ENCODE results near the gene SULT1A3. TPM values are rescaled to one million over a fixed set of nuclear protein-coding genes. Genes with fewer than 3 reads are reported as not detected.
"Not testable (repeated sequence)": the region's sequence is repeated elsewhere in the genome, so short reads cannot be mapped to it uniquely, and the experiment has no call there.

Gene SULT1A3
- total and polyA plus RNA-seq, 7 experiments from 2014 or later, result 0.51 to 34.8 (median 26.1) TPM

DNA sequence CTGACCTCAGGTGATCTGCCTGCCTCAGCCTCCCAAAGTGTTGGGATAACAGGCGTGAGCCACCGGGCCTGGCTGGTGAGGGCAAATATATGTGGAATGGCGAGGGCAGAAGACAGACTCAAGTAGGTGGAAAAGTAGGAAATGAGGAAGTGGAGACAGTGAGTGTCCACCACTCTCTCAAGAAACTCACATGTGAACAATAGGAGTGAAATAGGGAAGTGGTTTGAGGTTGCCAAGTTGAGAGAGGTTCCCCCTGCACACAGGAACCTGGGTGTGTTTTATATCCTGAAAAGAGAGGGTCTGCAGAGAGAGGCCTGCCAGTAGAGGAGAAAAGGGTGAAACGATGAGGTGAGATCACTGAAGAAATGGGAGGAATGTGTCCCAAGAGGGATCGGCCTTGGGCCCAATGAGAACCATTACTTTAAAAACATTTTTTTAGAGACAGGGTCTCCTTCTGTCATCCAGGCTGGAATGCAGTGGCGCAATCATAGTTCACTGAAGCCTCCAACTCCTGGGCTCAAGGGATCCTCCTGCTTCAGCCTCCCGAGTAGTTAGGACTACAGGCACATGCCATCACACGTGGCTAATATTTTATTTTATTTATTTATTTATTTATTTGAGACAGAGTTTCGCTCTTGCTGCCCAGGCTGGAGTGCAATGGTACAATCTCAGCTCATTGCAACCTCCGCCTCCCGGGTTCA, 32.7 kb upstream of the SULT1A3 start:
- ATAC-seq, result peak; percentile 86
- no peaks in the 10 kb centered on the region for H3K36me3 ChIP-seq (ENCODE audit: control insufficient read depth in 2 of 3, insufficient read depth in 3 of 3, low read length in 3 of 3)
- peaks cover 20 to 45% (median 37%) of the 10 kb centered on the region in 7 donors for H3K4me1 Mint-ChIP-seq
- H3K36me3 Mint-ChIP-seq, result peaks cover 0 to 4% (median 0%) of the 10 kb centered on the region in 5 donors
- peaks cover 0 to 2% (median 0%) of the 10 kb centered on the region in 11 donors for H3K9me3 Mint-ChIP-seq
- intact Hi-C loops (cut with micrococcal nuclease), result no loop called here
- peak in 1 of 9 donors; percentile 30 for DNase-seq
- ChIA-PET POLR2A (no interaction called here), CTCF (no interaction called here)
- H3K4me1 ChIP-seq (ENCODE audit: control insufficient read depth in 2 of 2, insufficient read depth in 2 of 2, low read length in 2 of 2), result no peaks in the 10 kb centered on the region
- H3K27me3 ChIP-seq (ENCODE audit: control insufficient read depth in 2 of 2, insufficient read depth in 2 of 2, low read length in 2 of 2), result no peaks in the 10 kb centered on the region
- no peaks in the 10 kb centered on the region for H3K9me3 ChIP-seq (ENCODE audit: control insufficient read depth in 2 of 3, low read length in 3 of 3)
- no peak overlapping the region for H3K4me3 ChIP-seq (ENCODE audit: low read length)
- no peak overlapping the region for H3K27ac ChIP-seq (ENCODE audit: low read depth, low read length)
- H3K4me3 Mint-ChIP-seq, result peak overlapping the region; percentile 43 to 84 (median 57)
- H3K27ac Mint-ChIP-seq, result peak overlapping the region in 8 of 9 donors; percentile 65 to 87 (median 76)
- H3K27me3 Mint-ChIP-seq, result no peaks in the 10 kb centered on the region

DNA sequence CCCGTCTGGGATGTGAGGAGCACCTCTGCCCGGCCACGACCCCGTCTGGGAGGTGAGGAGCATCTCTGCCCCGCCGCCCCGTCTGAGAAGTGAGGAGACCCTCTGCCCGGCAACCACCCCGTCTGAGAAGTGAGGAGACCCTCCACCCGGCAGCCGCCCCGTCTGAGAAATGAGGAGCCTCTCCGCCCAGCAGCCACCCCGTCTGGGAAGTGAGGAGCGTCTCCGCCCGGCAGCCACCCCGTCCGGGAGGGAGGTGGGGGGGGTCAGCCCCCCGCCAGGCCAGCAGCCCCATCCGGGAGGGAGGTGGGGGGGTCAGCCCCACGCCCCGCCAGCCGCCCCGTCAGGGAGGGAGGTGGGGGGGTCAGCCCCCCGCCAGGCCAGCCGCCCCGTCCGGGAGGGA, 30.3 kb upstream of the SULT1A3 start:
- peaks cover 20 to 33% (median 28%) of the 10 kb centered on the region in 7 donors for H3K4me1 Mint-ChIP-seq
- H3K27ac Mint-ChIP-seq; DNase-seq; H3K27me3 Mint-ChIP-seq; intact Hi-C loops (cut with micrococcal nuclease); ATAC-seq; H3K9me3 Mint-ChIP-seq; H3K27me3 ChIP-seq (ENCODE audit: control insufficient read depth in 2 of 2, insufficient read depth in 2 of 2, low read length in 2 of 2); CTCF ChIA-PET; H3K36me3 ChIP-seq (ENCODE audit: control insufficient read depth in 2 of 3, insufficient read depth in 3 of 3, low read length in 3 of 3); H3K4me3 ChIP-seq (ENCODE audit: low read length); POLR2A ChIA-PET; H3K4me3 Mint-ChIP-seq; H3K9me3 ChIP-seq (ENCODE audit: control insufficient read depth in 2 of 3, low read length in 3 of 3); H3K4me1 ChIP-seq (ENCODE audit: control insufficient read depth in 2 of 2, insufficient read depth in 2 of 2, low read length in 2 of 2); H3K36me3 Mint-ChIP-seq; H3K27ac ChIP-seq (ENCODE audit: low read depth, low read length): not testable (repeated sequence)

DNA sequence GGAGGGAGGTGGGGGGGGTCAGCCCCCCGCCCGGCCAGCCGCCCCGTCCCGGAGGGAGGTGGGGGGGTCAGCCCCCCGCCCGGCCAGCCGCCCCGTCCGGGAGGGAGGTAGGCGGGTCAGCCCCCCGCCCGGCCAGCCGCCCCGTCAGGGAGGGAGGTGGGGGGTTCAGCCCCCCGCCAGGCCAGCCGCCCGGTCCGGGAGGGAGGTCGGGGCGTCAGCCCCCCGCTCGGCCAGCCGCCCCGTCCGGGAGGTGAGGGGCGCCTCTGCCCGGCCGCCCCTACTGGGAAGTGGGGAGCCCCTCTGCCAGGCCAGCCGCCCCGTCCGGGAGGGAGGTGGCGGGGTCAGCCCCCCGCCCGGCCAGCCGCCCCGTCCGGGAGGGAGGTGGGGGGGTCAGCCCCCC, 29.6 kb upstream of the SULT1A3 start:
- H3K27me3 Mint-ChIP-seq; H3K36me3 Mint-ChIP-seq; ATAC-seq; DNase-seq; H3K4me1 ChIP-seq (ENCODE audit: control insufficient read depth in 2 of 2, insufficient read depth in 2 of 2, low read length in 2 of 2); POLR2A ChIA-PET; H3K9me3 Mint-ChIP-seq; H3K27me3 ChIP-seq (ENCODE audit: control insufficient read depth in 2 of 2, insufficient read depth in 2 of 2, low read length in 2 of 2); CTCF ChIA-PET; H3K36me3 ChIP-seq (ENCODE audit: control insufficient read depth in 2 of 3, insufficient read depth in 3 of 3, low read length in 3 of 3); H3K4me3 ChIP-seq (ENCODE audit: low read length); H3K9me3 ChIP-seq (ENCODE audit: control insufficient read depth in 2 of 3, low read length in 3 of 3); H3K4me3 Mint-ChIP-seq; intact Hi-C loops (cut with micrococcal nuclease); H3K27ac ChIP-seq (ENCODE audit: low read depth, low read length); H3K27ac Mint-ChIP-seq: not testable (repeated sequence)
- H3K4me1 Mint-ChIP-seq, result peaks cover 20 to 33% (median 26%) of the 10 kb centered on the region in 7 donors

DNA sequence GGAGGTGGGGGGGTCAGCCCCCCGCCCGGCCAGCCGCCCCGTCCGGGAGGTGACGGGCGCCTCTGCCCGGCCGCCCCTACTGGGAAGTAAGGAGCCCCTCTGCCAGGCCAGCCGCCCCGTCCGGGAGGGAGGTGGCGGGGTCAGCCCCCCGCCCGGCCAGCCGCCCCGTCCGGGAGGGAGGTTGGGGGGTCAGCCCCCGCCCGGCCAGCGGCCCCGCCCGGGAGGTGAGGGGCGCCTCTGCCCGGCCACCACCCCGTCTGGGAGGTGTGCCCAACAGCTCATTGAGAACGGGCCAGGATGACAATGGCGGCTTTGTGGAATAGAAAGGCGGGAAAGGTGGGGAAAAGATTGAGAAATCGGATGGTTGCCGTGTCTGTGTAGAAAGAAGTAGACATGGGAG, 28.9 kb upstream of the SULT1A3 start:
- H3K9me3 Mint-ChIP-seq; H3K36me3 Mint-ChIP-seq; DNase-seq; H3K27ac Mint-ChIP-seq; H3K27me3 Mint-ChIP-seq; H3K4me3 ChIP-seq (ENCODE audit: low read length); ATAC-seq; H3K4me1 ChIP-seq (ENCODE audit: control insufficient read depth in 2 of 2, insufficient read depth in 2 of 2, low read length in 2 of 2); POLR2A ChIA-PET; H3K36me3 ChIP-seq (ENCODE audit: control insufficient read depth in 2 of 3, insufficient read depth in 3 of 3, low read length in 3 of 3); H3K9me3 ChIP-seq (ENCODE audit: control insufficient read depth in 2 of 3, low read length in 3 of 3); intact Hi-C loops (cut with micrococcal nuclease); CTCF ChIA-PET; H3K4me3 Mint-ChIP-seq; H3K27ac ChIP-seq (ENCODE audit: low read depth, low read length); H3K27me3 ChIP-seq (ENCODE audit: control insufficient read depth in 2 of 2, insufficient read depth in 2 of 2, low read length in 2 of 2): not testable (repeated sequence)
- H3K4me1 Mint-ChIP-seq, result peaks cover 14 to 26% (median 23%) of the 10 kb centered on the region in 7 donors

DNA sequence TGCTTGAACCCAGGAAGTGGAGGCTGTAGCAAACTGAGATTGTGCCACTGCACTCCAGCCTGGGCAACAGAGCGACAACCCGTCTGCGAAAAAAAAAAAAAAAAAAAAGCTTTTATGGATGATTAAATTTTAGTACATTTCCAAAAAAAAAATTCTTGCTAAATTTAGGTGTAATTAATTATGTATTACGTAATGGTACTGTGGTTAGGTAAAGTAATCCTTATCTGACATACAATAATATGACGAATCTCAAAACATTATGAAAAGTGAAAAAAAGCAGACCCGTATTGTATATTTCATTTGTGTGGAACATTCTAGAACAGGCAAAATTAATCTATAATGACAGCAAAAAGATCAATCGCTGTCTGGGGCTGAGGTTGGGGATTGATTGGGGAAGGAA, 26.0 kb upstream of the SULT1A3 start:
- H3K27ac ChIP-seq (ENCODE audit: low read depth, low read length), result no peak overlapping the region
- H3K4me1 ChIP-seq (ENCODE audit: control insufficient read depth in 2 of 2, insufficient read depth in 2 of 2, low read length in 2 of 2), result no peaks in the 10 kb centered on the region
- no peak overlapping the region for H3K4me3 ChIP-seq (ENCODE audit: low read length)
- no peaks in the 10 kb centered on the region for H3K36me3 ChIP-seq (ENCODE audit: control insufficient read depth in 2 of 3, insufficient read depth in 3 of 3, low read length in 3 of 3)
- H3K27me3 Mint-ChIP-seq, result no peaks in the 10 kb centered on the region
- no peak overlapping the region for H3K4me3 Mint-ChIP-seq
- peaks cover 0 to 3% (median 0%) of the 10 kb centered on the region in 7 donors for H3K4me1 Mint-ChIP-seq
- no peak for DNase-seq
- ChIA-PET CTCF (no interaction called here), POLR2A (interaction anchor here (0.6 to 0.7 kb wide), 2 partner anchors 69 to 361 kb away, joined by 3 to 4 read pairs; no protein-coding TSS in a partner anchor)
- no peaks in the 10 kb centered on the region for H3K9me3 ChIP-seq (ENCODE audit: control insufficient read depth in 2 of 3, low read length in 3 of 3)
- H3K27ac Mint-ChIP-seq, result no peak overlapping the region
- intact Hi-C loops (cut with micrococcal nuclease), result no loop called here
- H3K27me3 ChIP-seq (ENCODE audit: control insufficient read depth in 2 of 2, insufficient read depth in 2 of 2, low read length in 2 of 2), result no peaks in the 10 kb centered on the region
- no peaks in the 10 kb centered on the region for H3K36me3 Mint-ChIP-seq
- peaks cover 0 to 2% (median 0%) of the 10 kb centered on the region in 11 donors for H3K9me3 Mint-ChIP-seq
- ATAC-seq, result no peak

- H3K36me3 ChIP-seq (ENCODE audit: control insufficient read depth in 2 of 3, insufficient read depth in 3 of 3, low read length in 3 of 3); H3K27ac ChIP-seq (ENCODE audit: low read depth, low read length); H3K27me3 ChIP-seq (ENCODE audit: control insufficient read depth in 2 of 2, insufficient read depth in 2 of 2, low read length in 2 of 2); ATAC-seq; H3K4me3 Mint-ChIP-seq; H3K9me3 Mint-ChIP-seq; H3K4me3 ChIP-seq (ENCODE audit: low read length); H3K4me1 ChIP-seq (ENCODE audit: control insufficient read depth in 2 of 2, insufficient read depth in 2 of 2, low read length in 2 of 2); H3K27me3 Mint-ChIP-seq; DNase-seq; CTCF ChIA-PET; intact Hi-C loops (cut with micrococcal nuclease); H3K9me3 ChIP-seq (ENCODE audit: control insufficient read depth in 2 of 3, low read length in 3 of 3); H3K4me1 Mint-ChIP-seq; H3K36me3 Mint-ChIP-seq: not testable (repeated sequence)
- peak overlapping the region in 1 of 9 donors; percentile 38 for H3K27ac Mint-ChIP-seq
- POLR2A ChIA-PET, result interaction anchor here (0.7 kb wide), 1 partner anchor 85 kb away, joined by 6 read pairs; no protein-coding TSS in a partner anchor
Measured at GRCh38 chr16:30176876-30177275, 22.2 kb upstream of the SULT1A3 start.

DNA sequence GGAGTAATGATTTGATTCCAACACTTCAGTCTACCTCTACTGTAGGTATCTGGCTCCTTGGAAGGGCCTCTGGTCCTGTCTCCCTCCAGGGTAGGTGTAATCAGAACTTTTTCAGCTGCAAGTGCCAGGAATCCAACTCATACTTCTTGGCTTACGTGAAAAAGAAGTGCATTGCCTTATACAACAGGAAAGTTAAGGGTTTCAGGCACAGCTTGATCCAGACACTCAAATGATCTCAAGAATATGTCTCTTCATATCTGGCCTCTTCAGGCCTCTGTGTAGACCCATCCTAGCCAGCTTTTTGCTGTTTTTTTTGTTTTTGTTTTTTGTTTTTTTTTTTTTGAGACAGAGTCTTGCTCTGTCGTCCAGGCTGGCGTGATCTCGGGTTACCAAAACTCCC, 19.9 kb upstream of the SULT1A3 start:
- H3K27ac Mint-ChIP-seq, result no peak overlapping the region
- no peak for ATAC-seq
- no peak overlapping the region for H3K4me3 Mint-ChIP-seq

More for the DNA sequence above, 19.9 kb upstream of the SULT1A3 start:
- Mint-ChIP-seq H3K4me1 (peaks cover 5 to 16% (median 14%) of the 10 kb centered on the region in 7 donors), H3K27me3 (no peaks in the 10 kb centered on the region), H3K36me3 (peaks cover 0 to 4% (median 1%) of the 10 kb centered on the region in 5 donors), H3K9me3 (no peaks in the 10 kb centered on the region)
- intact Hi-C loops (cut with micrococcal nuclease), result no loop called here
- H3K36me3 ChIP-seq (ENCODE audit: control insufficient read depth in 2 of 3, insufficient read depth in 3 of 3, low read length in 3 of 3), result peaks cover 0 to 3% (median 2%) of the 10 kb centered on the region in 3 experiments
- no peak for DNase-seq
- H3K27ac ChIP-seq (ENCODE audit: low read depth, low read length), result no peak overlapping the region
- ChIA-PET CTCF (interaction anchor here (0.6 kb wide), 1 partner anchor 83 kb away, joined by 3 read pairs; no protein-coding TSS in a partner anchor), POLR2A (interaction anchor here (0.5 to 1.5 kb wide), 5 partner anchors 8 to 353 kb away, joined by 3 to 5 read pairs (median 3); no protein-coding TSS in a partner anchor)
- H3K4me3 ChIP-seq (ENCODE audit: low read length), result no peak overlapping the region
- peaks cover 9% of the 10 kb centered on the region in 2 donors for H3K4me1 ChIP-seq (ENCODE audit: control insufficient read depth in 2 of 2, insufficient read depth in 2 of 2, low read length in 2 of 2)
- H3K27me3 ChIP-seq (ENCODE audit: control insufficient read depth in 2 of 2, insufficient read depth in 2 of 2, low read length in 2 of 2), result no peaks in the 10 kb centered on the region
- no peaks in the 10 kb centered on the region for H3K9me3 ChIP-seq (ENCODE audit: control insufficient read depth in 2 of 3, low read length in 3 of 3)

Measured in naive thymus-derived CD4-positive, alpha-beta T cell (primary cell).